ENCODE measurements around the gene CCL25.

The CCL25 gene

GRCh38 chr19:8087876-8088275 is 35.3 kb downstream of the CCL25 start:
- TF ChIP-seq YY1 (IDR thresholded peaks at IDR 0.05; ENCODE audit: insufficient read depth, insufficient read length) (no peak), ZNF274 (IDR thresholded peaks at IDR 0.05; ENCODE audit: low read depth, low read length) (no peak), SUZ12 (IDR thresholded peaks at IDR 0.05; ENCODE audit: extremely low read depth, insufficient read depth, insufficient read length) (no peak)
- no peak for DNase-seq (ENCODE audit: low read depth, low spot score)
- H3K4me3 ChIP-seq (ENCODE audit: insufficient read length, low read depth): no peak overlapping the region

GRCh38 chr19:8088752-8089663 is 36.4 kb downstream of the CCL25 start:
- no peak for DNase-seq (ENCODE audit: low read depth, low spot score)
- H3K27me3 ChIP-seq (ENCODE audit: insufficient read depth, insufficient read length): no peaks in the 10 kb centered on the region

More at GRCh38 chr19:8087876-8088275, 35.3 kb downstream of the CCL25 start:
- Histone ChIP-seq H3K36me3 (ENCODE audit: insufficient read depth, insufficient read length, low read length) (peaks cover 48% of the 10 kb centered on the region), H3K4me1 (ENCODE audit: insufficient read depth, insufficient read length) (peaks cover 20% of the 10 kb centered on the region), H3K9me3 (ENCODE audit: insufficient read depth, low read length) (no peaks in the 10 kb centered on the region), H3K27me3 (ENCODE audit: insufficient read depth, insufficient read length) (no peaks in the 10 kb centered on the region), H3K9ac (ENCODE audit: insufficient read length, low read depth) (no peak overlapping the region)

GRCh38 chr19:8089664-8090601 is 37.4 kb downstream of the CCL25 start:
- H3K36me3 ChIP-seq (ENCODE audit: insufficient read depth, insufficient read length, low read length): peaks cover 58% of the 10 kb centered on the region

More at GRCh38 chr19:8088752-8089663, 36.4 kb downstream of the CCL25 start:
- peaks cover 49% of the 10 kb centered on the region for H3K36me3 ChIP-seq (ENCODE audit: insufficient read depth, insufficient read length, low read length)
- no peak overlapping the region for H3K4me3 ChIP-seq (ENCODE audit: insufficient read length, low read depth)
- no peak for TF ChIP-seq ZNF274 (IDR thresholded peaks at IDR 0.05; ENCODE audit: low read depth, low read length)
- TF ChIP-seq SUZ12 (IDR thresholded peaks at IDR 0.05; ENCODE audit: extremely low read depth, insufficient read depth, insufficient read length): no peak
- TF ChIP-seq YY1 (IDR thresholded peaks at IDR 0.05; ENCODE audit: insufficient read depth, insufficient read length): no peak
- peaks cover 14% of the 10 kb centered on the region for H3K4me1 ChIP-seq (ENCODE audit: insufficient read depth, insufficient read length)
- H3K9me3 ChIP-seq (ENCODE audit: insufficient read depth, low read length): no peaks in the 10 kb centered on the region
- no peak overlapping the region for H3K9ac ChIP-seq (ENCODE audit: insufficient read length, low read depth)

GRCh38 chr19:8090950-8091349 is 38.4 kb downstream of the CCL25 start:
- H3K36me3 ChIP-seq (ENCODE audit: insufficient read depth, insufficient read length, low read length): peaks cover 68% of the 10 kb centered on the region
- H3K4me3 ChIP-seq (ENCODE audit: insufficient read length, low read depth): no peak overlapping the region
- H3K9me3 ChIP-seq (ENCODE audit: insufficient read depth, low read length): peaks cover 13% of the 10 kb centered on the region
- no peaks in the 10 kb centered on the region for H3K27me3 ChIP-seq (ENCODE audit: insufficient read depth, insufficient read length)
- no peak overlapping the region for H3K9ac ChIP-seq (ENCODE audit: insufficient read length, low read depth)
- H3K4me1 ChIP-seq (ENCODE audit: insufficient read depth, insufficient read length): peaks cover 7% of the 10 kb centered on the region
- no peak for DNase-seq (ENCODE audit: low read depth, low spot score)
- TF ChIP-seq SUZ12 (IDR thresholded peaks at IDR 0.05; ENCODE audit: extremely low read depth, insufficient read depth, insufficient read length) (no peak), ZNF274 (IDR thresholded peaks at IDR 0.05; ENCODE audit: low read depth, low read length) (no peak), YY1 (IDR thresholded peaks at IDR 0.05; ENCODE audit: insufficient read depth, insufficient read length) (no peak)

More at GRCh38 chr19:8089664-8090601, 37.4 kb downstream of the CCL25 start:
- no peak overlapping the region for H3K4me3 ChIP-seq (ENCODE audit: insufficient read length, low read depth)
- TF ChIP-seq YY1 (IDR thresholded peaks at IDR 0.05; ENCODE audit: insufficient read depth, insufficient read length) (no peak), ZNF274 (IDR thresholded peaks at IDR 0.05; ENCODE audit: low read depth, low read length) (no peak), SUZ12 (IDR thresholded peaks at IDR 0.05; ENCODE audit: extremely low read depth, insufficient read depth, insufficient read length) (no peak)
- no peak for DNase-seq (ENCODE audit: low read depth, low spot score)
- H3K27me3 ChIP-seq (ENCODE audit: insufficient read depth, insufficient read length): no peaks in the 10 kb centered on the region
- H3K9ac ChIP-seq (ENCODE audit: insufficient read length, low read depth): no peak overlapping the region
- H3K4me1 ChIP-seq (ENCODE audit: insufficient read depth, insufficient read length): peaks cover 13% of the 10 kb centered on the region
- peaks cover 3% of the 10 kb centered on the region for H3K9me3 ChIP-seq (ENCODE audit: insufficient read depth, low read length)

- no peak for TF ChIP-seq SUZ12 (IDR thresholded peaks at IDR 0.05; ENCODE audit: extremely low read depth, insufficient read depth, insufficient read length)
- TF ChIP-seq YY1 (IDR thresholded peaks at IDR 0.05; ENCODE audit: insufficient read depth, insufficient read length): no peak
- TF ChIP-seq ZNF274 (IDR thresholded peaks at IDR 0.05; ENCODE audit: low read depth, low read length): no peak
- Histone ChIP-seq H3K4me1 (ENCODE audit: insufficient read depth, insufficient read length) (no peaks in the 10 kb centered on the region), H3K27me3 (ENCODE audit: insufficient read depth, insufficient read length) (no peaks in the 10 kb centered on the region), H3K4me3 (ENCODE audit: insufficient read length, low read depth) (no peak overlapping the region), H3K36me3 (ENCODE audit: insufficient read depth, insufficient read length, low read length) (peaks cover 72% of the 10 kb centered on the region), H3K9ac (ENCODE audit: insufficient read length, low read depth) (no peak overlapping the region), H3K9me3 (ENCODE audit: insufficient read depth, low read length) (peaks cover 28% of the 10 kb centered on the region)
- DNase-seq (ENCODE audit: low read depth, low spot score): no peak
Measured at GRCh38 chr19:8093740-8094139, 41.2 kb downstream of the CCL25 start.

- Histone ChIP-seq H3K9me3 (ENCODE audit: insufficient read depth, low read length) (peaks cover 28% of the 10 kb centered on the region), H3K27me3 (ENCODE audit: insufficient read depth, insufficient read length) (no peaks in the 10 kb centered on the region), H3K9ac (ENCODE audit: insufficient read length, low read depth) (no peak overlapping the region), H3K4me3 (ENCODE audit: insufficient read length, low read depth) (no peak overlapping the region), H3K36me3 (ENCODE audit: insufficient read depth, insufficient read length, low read length) (peaks cover 69% of the 10 kb centered on the region), H3K4me1 (ENCODE audit: insufficient read depth, insufficient read length) (no peaks in the 10 kb centered on the region)
- no peak for DNase-seq (ENCODE audit: low read depth, low spot score)
- no peak for TF ChIP-seq SUZ12 (IDR thresholded peaks at IDR 0.05; ENCODE audit: extremely low read depth, insufficient read depth, insufficient read length)
- TF ChIP-seq YY1 (IDR thresholded peaks at IDR 0.05; ENCODE audit: insufficient read depth, insufficient read length): no peak
Measured at GRCh38 chr19:8094336-8094735, 41.8 kb downstream of the CCL25 start.

Measured in NT2/D1 (cell line).